SU-DHL-6 (cell line): Measurements from ENCODE around the gene C4BPB.

Source experiments
- H2AFZ ChIP-seq: fragments of 200-600 bp; sonication (generic); 2 replicates; pipeline ENCODE4 v1.6.1; 2014; ENCODE audit warnings: low read depth, mild to moderate bottlenecking, moderate library complexity, mixed read lengths, antibody characterized with exemption, low read length; ENCODE audit not compliant: severe bottlenecking
- H3F3A ChIP-seq: fragments of 200-600 bp; shearing (Covaris generic); 2 replicates; pipeline ENCODE4 v1.6.0; 2016; ENCODE audit warnings: antibody characterized with exemption, mild to moderate bottlenecking; ENCODE audit not compliant: insufficient read depth
- H3K27ac ChIP-seq: fragments of 200-600 bp; sonication (generic); 2 replicates; pipeline ENCODE4 v1.5.1; 2016; ENCODE audit warnings: low read depth, mild to moderate bottlenecking, low read length, moderate library complexity, mixed read lengths
- H3K27me3 ChIP-seq: fragments of 200-600 bp; sonication (generic), shearing (Covaris generic); 2 replicates; pipeline ENCODE4 v1.6.0; 2014; ENCODE audit warnings: mild to moderate bottlenecking, low read length
- H3K36me3 ChIP-seq: fragments of 200-600 bp; sonication (generic); 2 replicates; pipeline ENCODE4 v1.6.1; 2014; ENCODE audit warnings: mild to moderate bottlenecking, low read length, mixed read lengths
- H3K4me2 ChIP-seq: fragments of 300-600, 200-600 bp; shearing (Covaris generic), sonication (generic); 2 replicates; pipeline ENCODE4 v1.6.0; 2014; ENCODE audit warnings: low read length, low read depth, mild to moderate bottlenecking; ENCODE audit not compliant: poor library complexity, severe bottlenecking
- H3K4me3 ChIP-seq: fragments of 200-600 bp; sonication (generic); 2 replicates; pipeline ENCODE4 v1.5.1; 2014; ENCODE audit warnings: antibody characterized with exemption, low read length, mild to moderate bottlenecking, mixed read lengths; ENCODE audit not compliant: insufficient read depth, poor library complexity, severe bottlenecking
- H3K79me2 ChIP-seq: fragments of 200-600 bp; sonication (generic); 2 replicates; pipeline ENCODE4 v1.6.1; 2014; ENCODE audit warnings: mild to moderate bottlenecking, low read length, moderate library complexity; ENCODE audit not compliant: insufficient read depth
- H3K9ac ChIP-seq: fragments of 200-600 bp; sonication (generic); 2 replicates; pipeline ENCODE4 v1.7.0; 2014; ENCODE audit warnings: mild to moderate bottlenecking, low read length
- H3K9me2 ChIP-seq: fragments of 200-600 bp; sonication (generic); replicated peaks from 2 replicates; pipeline ENCODE4 v1.6.1; 2014; ENCODE audit warnings: low read length; ENCODE audit not compliant: insufficient read depth
- H3K9me3 ChIP-seq: fragments of 200-600 bp; sonication (generic); 2 replicates; pipeline ENCODE4 v1.6.1; 2014; ENCODE audit warnings: low read length, mixed read lengths; ENCODE audit not compliant: insufficient read depth
- H4K20me1 ChIP-seq: fragments of 200-600 bp; sonication (generic); 2 replicates; pipeline ENCODE4 v1.6.1; 2014; ENCODE audit warnings: low read depth, mild to moderate bottlenecking, antibody characterized with exemption, low read length, moderate library complexity, mixed read lengths
- EZH2phosphoT487 ChIP-seq: fragments of 200-600 bp; sonication (generic), shearing (Covaris generic); conservative IDR thresholded peaks from 2 replicates; pipeline ENCODE4 v1.6.1; 2018; ENCODE audit warnings: mild to moderate bottlenecking, antibody characterized with exemption, low read length, moderate library complexity, mixed read lengths
- TF ChIP-seq, protein P1 (sequence below): fragments of 200-600 bp; sonication (generic); IDR thresholded peaks from one replicate; pipeline ENCODE4 v1.5.1; 2017; ENCODE audit warnings: antibody characterized with exemption, mild to moderate bottlenecking, low read length, moderate library complexity; ENCODE audit not compliant: insufficient read depth, poor library complexity, severe bottlenecking

The C4BPB gene

DNA sequence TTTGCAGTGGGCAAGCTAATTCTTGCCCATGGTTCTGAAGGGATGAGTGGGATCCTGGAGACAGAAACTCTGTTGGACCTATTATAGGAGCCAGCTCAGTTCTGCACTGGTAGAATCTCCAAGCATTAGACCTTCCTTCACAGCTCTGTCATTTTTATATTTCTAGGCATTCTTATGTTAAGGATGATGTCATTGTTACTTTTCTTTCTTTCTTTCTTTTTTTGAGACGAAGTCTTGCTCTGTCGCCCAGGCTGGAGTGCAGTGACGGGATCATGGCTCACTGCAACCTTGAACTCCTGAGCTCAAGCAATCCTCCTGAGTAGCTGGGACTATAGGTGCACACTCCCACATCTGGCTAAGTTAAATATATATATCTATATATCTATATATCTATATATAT is 28.1 kb upstream of the C4BPB start:
- H3K27me3 ChIP-seq = no peaks in the 10 kb centered on the region
- no peaks in the 10 kb centered on the region for H3K79me2 ChIP-seq
- H3K9me2 ChIP-seq = no peaks in the 10 kb centered on the region
- H3K4me2 ChIP-seq = no peak overlapping the region
- H3F3A ChIP-seq = no peaks in the 10 kb centered on the region
- no peak overlapping the region for H2AFZ ChIP-seq
- TF ChIP-seq EZH2phosphoT487 = no peak
- TF ChIP-seq, protein P1, sequence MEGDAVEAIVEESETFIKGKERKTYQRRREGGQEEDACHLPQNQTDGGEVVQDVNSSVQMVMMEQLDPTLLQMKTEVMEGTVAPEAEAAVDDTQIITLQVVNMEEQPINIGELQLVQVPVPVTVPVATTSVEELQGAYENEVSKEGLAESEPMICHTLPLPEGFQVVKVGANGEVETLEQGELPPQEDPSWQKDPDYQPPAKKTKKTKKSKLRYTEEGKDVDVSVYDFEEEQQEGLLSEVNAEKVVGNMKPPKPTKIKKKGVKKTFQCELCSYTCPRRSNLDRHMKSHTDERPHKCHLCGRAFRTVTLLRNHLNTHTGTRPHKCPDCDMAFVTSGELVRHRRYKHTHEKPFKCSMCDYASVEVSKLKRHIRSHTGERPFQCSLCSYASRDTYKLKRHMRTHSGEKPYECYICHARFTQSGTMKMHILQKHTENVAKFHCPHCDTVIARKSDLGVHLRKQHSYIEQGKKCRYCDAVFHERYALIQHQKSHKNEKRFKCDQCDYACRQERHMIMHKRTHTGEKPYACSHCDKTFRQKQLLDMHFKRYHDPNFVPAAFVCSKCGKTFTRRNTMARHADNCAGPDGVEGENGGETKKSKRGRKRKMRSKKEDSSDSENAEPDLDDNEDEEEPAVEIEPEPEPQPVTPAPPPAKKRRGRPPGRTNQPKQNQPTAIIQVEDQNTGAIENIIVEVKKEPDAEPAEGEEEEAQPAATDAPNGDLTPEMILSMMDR = no peak
- H3K27ac ChIP-seq = no peak overlapping the region
- H3K4me3 ChIP-seq = no peak overlapping the region
- no peak overlapping the region for H3K9ac ChIP-seq
- no peaks in the 10 kb centered on the region for H3K36me3 ChIP-seq
- H3K9me3 ChIP-seq = no peaks in the 10 kb centered on the region
- H4K20me1 ChIP-seq = no peaks in the 10 kb centered on the region

- no peak overlapping the region for H3K4me3 ChIP-seq
- H3K4me2 ChIP-seq = no peak overlapping the region
- H3F3A ChIP-seq = no peaks in the 10 kb centered on the region
- no peaks in the 10 kb centered on the region for H3K79me2 ChIP-seq
- no peaks in the 10 kb centered on the region for H3K36me3 ChIP-seq
- H3K9ac ChIP-seq = no peak overlapping the region
- H3K9me2 ChIP-seq = no peaks in the 10 kb centered on the region
- no peak overlapping the region for H2AFZ ChIP-seq
- no peak overlapping the region for H3K27ac ChIP-seq
- TF ChIP-seq EZH2phosphoT487 = no peak
- TF ChIP-seq, protein P1 = no peak
- H3K27me3 ChIP-seq = no peaks in the 10 kb centered on the region
- no peaks in the 10 kb centered on the region for H3K9me3 ChIP-seq
- H4K20me1 ChIP-seq = no peaks in the 10 kb centered on the region
Measured at GRCh38 chr1:207062058-207062457, 26.6 kb upstream of the C4BPB start.

- Histone ChIP-seq H3K27me3 (no peaks in the 10 kb centered on the region), H3K9me3 (no peaks in the 10 kb centered on the region), H3K9ac (no peak overlapping the region), H3K4me3 (no peak overlapping the region), H3K27ac (no peak overlapping the region), H3K4me2 (no peak overlapping the region), H3K36me3 (no peaks in the 10 kb centered on the region), H3F3A (no peaks in the 10 kb centered on the region), H3K9me2 (no peaks in the 10 kb centered on the region), H2AFZ (no peak overlapping the region), H3K79me2 (no peaks in the 10 kb centered on the region), H4K20me1 (no peaks in the 10 kb centered on the region)
- TF ChIP-seq, protein P1 = no peak
- no peak for TF ChIP-seq EZH2phosphoT487
Measured at GRCh38 chr1:207063014-207063413, 25.6 kb upstream of the C4BPB start.

DNA sequence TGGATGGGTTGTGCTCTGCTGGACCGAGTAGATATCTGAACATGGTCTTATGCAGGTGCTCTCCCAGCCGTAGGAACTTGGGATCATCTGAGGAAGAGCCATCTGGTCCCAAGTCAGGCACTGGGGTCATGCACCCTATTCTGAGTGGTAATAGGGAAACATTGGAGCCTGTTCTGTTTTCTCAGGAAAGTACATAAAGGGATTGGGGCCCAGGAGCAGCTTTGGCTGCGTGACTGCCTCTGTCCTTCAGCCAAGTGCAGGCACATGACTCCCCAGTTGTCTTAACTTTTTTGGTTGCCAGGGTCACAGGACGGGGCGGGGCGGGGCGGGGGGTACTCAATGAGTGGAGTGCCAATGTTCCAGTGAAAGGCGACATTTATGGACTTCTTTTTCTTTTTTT is 24.1 kb upstream of the C4BPB start:
- H4K20me1 ChIP-seq = no peaks in the 10 kb centered on the region
- no peaks in the 10 kb centered on the region for H3K79me2 ChIP-seq
- H3K27ac ChIP-seq = no peak overlapping the region
- H2AFZ ChIP-seq = no peak overlapping the region
- no peaks in the 10 kb centered on the region for H3F3A ChIP-seq
- no peak overlapping the region for H3K4me3 ChIP-seq
- no peak overlapping the region for H3K9ac ChIP-seq
- H3K4me2 ChIP-seq = no peak overlapping the region
- H3K9me2 ChIP-seq = no peaks in the 10 kb centered on the region
- TF ChIP-seq EZH2phosphoT487 = no peak
- TF ChIP-seq, protein P1 = no peak
- H3K36me3 ChIP-seq = no peaks in the 10 kb centered on the region
- H3K27me3 ChIP-seq = no peaks in the 10 kb centered on the region
- no peaks in the 10 kb centered on the region for H3K9me3 ChIP-seq
